Measurements from ENCODE around the gene SLC16A10. TPM values are rescaled to one million over a fixed set of nuclear protein-coding genes. Genes with fewer than 3 reads are reported as not detected.
"Not testable (repeated sequence)": the region's sequence is repeated elsewhere in the genome, so short reads cannot be mapped to it uniquely, and the experiment has no call there.

The SLC16A10 gene
- total RNA-seq, 1 experiment from 2014 or later = 0.18 TPM

DNA sequence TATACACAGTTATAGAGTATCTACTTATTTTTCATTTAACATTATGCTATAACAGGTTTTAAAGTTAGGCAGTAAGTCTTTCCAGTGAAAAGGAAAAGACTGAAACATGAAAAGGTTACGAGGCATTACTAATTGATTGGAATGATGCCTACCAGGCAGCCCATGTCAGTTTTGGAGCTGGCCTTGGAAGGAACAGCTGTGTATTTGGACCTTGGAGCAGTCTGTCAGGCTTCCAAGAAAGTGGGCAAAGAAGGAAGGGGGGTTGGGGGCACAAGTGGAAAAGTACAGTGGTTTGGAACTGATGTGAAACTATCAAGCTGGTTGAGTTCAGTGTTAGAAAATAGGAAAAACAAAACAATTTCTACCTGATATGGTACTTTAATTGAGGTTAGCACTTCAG is 41.7 kb downstream of the SLC16A10 start:
- no peak for DNase-seq (ENCODE audit: low read depth, low spot score)
- ChIA-PET POLR2A (no interaction called here), CTCF (no interaction called here)
- no peak overlapping the region for H3K4me3 ChIP-seq (ENCODE audit: low read depth in 2 of 2, low read length in 2 of 2)
- no TSS peak for BruUV-seq (replicated peaks)
- no peaks in the 10 kb centered on the region for H3K4me1 ChIP-seq (ENCODE audit: control insufficient read depth, insufficient read depth, low read length)
- no peaks in the 10 kb centered on the region for H3K9me3 ChIP-seq (ENCODE audit: control insufficient read depth, insufficient read depth, low read depth, low read length)
- H3K27ac ChIP-seq (ENCODE audit: low read length) = no peak overlapping the region
- intact Hi-C loops (cut with micrococcal nuclease; ENCODE audit: unreplicated experiment) (no loop called here), in situ Hi-C loops (cut with HindIII; ENCODE audit: low pct_unique_long_range_greater_than_20kb, low sequenced_read_pairs) (no loop called here)
- TF ChIP-seq TCF7L2 (IDR thresholded peaks at IDR 0.05; ENCODE audit: low read depth, low read length) (no peak), SIN3A (IDR thresholded peaks at IDR 0.05; ENCODE audit: borderline replicate concordance, insufficient read depth, low read depth, low read length) (no peak), POLR2AphosphoS5 (IDR thresholded peaks at IDR 0.05; ENCODE audit: low read depth, low read length) (no peak)
- TF ChIP-seq, protein P1, sequence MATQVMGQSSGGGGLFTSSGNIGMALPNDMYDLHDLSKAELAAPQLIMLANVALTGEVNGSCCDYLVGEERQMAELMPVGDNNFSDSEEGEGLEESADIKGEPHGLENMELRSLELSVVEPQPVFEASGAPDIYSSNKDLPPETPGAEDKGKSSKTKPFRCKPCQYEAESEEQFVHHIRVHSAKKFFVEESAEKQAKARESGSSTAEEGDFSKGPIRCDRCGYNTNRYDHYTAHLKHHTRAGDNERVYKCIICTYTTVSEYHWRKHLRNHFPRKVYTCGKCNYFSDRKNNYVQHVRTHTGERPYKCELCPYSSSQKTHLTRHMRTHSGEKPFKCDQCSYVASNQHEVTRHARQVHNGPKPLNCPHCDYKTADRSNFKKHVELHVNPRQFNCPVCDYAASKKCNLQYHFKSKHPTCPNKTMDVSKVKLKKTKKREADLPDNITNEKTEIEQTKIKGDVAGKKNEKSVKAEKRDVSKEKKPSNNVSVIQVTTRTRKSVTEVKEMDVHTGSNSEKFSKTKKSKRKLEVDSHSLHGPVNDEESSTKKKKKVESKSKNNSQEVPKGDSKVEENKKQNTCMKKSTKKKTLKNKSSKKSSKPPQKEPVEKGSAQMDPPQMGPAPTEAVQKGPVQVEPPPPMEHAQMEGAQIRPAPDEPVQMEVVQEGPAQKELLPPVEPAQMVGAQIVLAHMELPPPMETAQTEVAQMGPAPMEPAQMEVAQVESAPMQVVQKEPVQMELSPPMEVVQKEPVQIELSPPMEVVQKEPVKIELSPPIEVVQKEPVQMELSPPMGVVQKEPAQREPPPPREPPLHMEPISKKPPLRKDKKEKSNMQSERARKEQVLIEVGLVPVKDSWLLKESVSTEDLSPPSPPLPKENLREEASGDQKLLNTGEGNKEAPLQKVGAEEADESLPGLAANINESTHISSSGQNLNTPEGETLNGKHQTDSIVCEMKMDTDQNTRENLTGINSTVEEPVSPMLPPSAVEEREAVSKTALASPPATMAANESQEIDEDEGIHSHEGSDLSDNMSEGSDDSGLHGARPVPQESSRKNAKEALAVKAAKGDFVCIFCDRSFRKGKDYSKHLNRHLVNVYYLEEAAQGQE (IDR thresholded peaks at IDR 0.05; ENCODE audit: insufficient read depth in 1 of 2, low read depth in 2 of 2, low read length in 1 of 2) = no peak
- TF ChIP-seq, protein P2, sequence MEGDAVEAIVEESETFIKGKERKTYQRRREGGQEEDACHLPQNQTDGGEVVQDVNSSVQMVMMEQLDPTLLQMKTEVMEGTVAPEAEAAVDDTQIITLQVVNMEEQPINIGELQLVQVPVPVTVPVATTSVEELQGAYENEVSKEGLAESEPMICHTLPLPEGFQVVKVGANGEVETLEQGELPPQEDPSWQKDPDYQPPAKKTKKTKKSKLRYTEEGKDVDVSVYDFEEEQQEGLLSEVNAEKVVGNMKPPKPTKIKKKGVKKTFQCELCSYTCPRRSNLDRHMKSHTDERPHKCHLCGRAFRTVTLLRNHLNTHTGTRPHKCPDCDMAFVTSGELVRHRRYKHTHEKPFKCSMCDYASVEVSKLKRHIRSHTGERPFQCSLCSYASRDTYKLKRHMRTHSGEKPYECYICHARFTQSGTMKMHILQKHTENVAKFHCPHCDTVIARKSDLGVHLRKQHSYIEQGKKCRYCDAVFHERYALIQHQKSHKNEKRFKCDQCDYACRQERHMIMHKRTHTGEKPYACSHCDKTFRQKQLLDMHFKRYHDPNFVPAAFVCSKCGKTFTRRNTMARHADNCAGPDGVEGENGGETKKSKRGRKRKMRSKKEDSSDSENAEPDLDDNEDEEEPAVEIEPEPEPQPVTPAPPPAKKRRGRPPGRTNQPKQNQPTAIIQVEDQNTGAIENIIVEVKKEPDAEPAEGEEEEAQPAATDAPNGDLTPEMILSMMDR (IDR thresholded peaks at IDR 0.05) = no peak
- H3K27me3 ChIP-seq (ENCODE audit: control insufficient read depth, insufficient read depth, low read length) = peaks cover 35% of the 10 kb centered on the region
- no peak for ATAC-seq
- H3K36me3 ChIP-seq (ENCODE audit: control insufficient read depth, insufficient read depth, low read length) = no peaks in the 10 kb centered on the region

DNA sequence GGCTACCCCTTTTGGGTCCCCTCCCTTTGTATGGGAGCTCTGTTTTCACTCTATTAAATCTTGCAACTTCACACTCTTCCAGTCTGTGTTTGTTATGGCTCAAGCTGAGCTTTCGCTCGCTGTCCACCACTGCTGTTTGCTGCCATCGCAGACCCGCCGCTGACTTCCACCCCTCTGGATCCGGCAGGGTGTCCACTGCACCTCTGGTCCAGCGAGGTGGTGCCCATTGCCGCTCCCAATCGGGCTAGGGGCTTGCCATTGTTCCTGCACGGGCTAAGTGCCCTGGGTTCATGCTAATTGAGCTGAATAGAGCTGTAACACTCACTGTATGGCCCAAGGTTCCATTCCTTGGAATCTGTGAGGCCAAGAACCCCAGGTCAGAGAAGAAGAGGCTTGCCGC is 43.7 kb downstream of the SLC16A10 start:
- H3K4me3 ChIP-seq (ENCODE audit: low read depth in 2 of 2, low read length in 2 of 2); intact Hi-C loops (cut with micrococcal nuclease; ENCODE audit: unreplicated experiment); POLR2A ChIA-PET; H3K9me3 ChIP-seq (ENCODE audit: control insufficient read depth, insufficient read depth, low read depth, low read length); BruUV-seq (replicated peaks); H3K4me1 ChIP-seq (ENCODE audit: control insufficient read depth, insufficient read depth, low read length); DNase-seq (ENCODE audit: low read depth, low spot score); ATAC-seq; in situ Hi-C loops (cut with HindIII; ENCODE audit: low pct_unique_long_range_greater_than_20kb, low sequenced_read_pairs); H3K27ac ChIP-seq (ENCODE audit: low read length); H3K36me3 ChIP-seq (ENCODE audit: control insufficient read depth, insufficient read depth, low read length): not testable (repeated sequence)
- CTCF ChIA-PET = interaction anchor here (0.6 kb wide), 1 partner anchor 567 kb away, joined by 4 read pairs; no protein-coding TSS in a partner anchor
- peaks cover 25% of the 10 kb centered on the region for H3K27me3 ChIP-seq (ENCODE audit: control insufficient read depth, insufficient read depth, low read length)

DNA sequence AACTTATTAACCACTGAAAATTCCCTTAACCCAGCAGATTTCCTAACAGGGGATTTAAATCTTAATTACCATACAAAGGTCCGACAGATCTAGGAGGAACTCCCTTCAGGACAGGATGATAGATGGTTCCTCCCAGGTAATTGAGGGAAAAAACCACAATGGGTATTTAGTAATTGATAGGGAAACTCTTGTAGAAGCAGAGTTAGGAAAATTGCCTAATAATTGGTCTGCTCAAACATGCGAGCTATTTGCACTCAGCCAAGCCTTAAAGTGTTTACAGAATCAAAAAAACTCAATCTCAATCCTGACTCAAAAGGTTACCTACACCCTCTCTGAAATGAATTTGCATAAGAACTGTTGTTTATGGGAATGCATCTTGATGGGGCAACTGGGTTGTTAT is 45.4 kb downstream of the SLC16A10 start:
- DNase-seq (ENCODE audit: low read depth, low spot score); H3K4me1 ChIP-seq (ENCODE audit: control insufficient read depth, insufficient read depth, low read length); H3K9me3 ChIP-seq (ENCODE audit: control insufficient read depth, insufficient read depth, low read depth, low read length); BruUV-seq (replicated peaks); CTCF ChIA-PET; intact Hi-C loops (cut with micrococcal nuclease; ENCODE audit: unreplicated experiment); POLR2A ChIA-PET; in situ Hi-C loops (cut with HindIII; ENCODE audit: low pct_unique_long_range_greater_than_20kb, low sequenced_read_pairs); H3K36me3 ChIP-seq (ENCODE audit: control insufficient read depth, insufficient read depth, low read length); H3K4me3 ChIP-seq (ENCODE audit: low read depth in 2 of 2, low read length in 2 of 2); H3K27ac ChIP-seq (ENCODE audit: low read length); ATAC-seq: not testable (repeated sequence)
- peaks cover 17% of the 10 kb centered on the region for H3K27me3 ChIP-seq (ENCODE audit: control insufficient read depth, insufficient read depth, low read length)

DNA sequence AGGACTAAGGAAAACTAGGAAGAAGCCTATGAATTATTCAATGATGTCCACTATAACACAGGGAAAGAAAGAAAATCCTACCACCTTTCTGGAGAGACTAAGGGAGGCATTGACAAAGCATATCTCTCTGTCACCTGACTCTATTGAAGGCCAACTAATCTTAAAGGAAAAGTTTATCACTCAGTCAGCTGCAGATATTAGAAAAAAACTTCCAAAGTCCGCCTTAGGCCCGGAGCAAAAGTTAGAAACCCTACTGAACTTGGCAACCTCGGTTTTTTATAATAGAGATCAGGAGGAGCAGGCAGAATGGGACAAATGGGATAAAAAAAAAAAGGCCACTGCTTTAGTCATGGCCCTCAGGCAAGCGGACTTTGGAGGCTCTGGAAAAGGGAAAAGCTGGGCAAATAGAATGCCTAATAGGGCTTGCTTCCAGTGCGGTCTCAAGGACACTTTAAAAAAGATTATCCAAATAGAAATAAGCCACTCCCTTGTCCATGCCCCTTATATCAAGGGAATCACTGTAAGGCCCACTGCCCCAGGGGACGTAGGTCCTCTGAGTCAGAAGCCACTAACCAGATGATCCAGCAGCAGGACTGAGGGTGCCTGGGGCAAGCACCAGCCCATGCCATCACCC is 47.0 kb downstream of the SLC16A10 start:
- intact Hi-C loops (cut with micrococcal nuclease; ENCODE audit: unreplicated experiment); H3K27ac ChIP-seq (ENCODE audit: low read length); CTCF ChIA-PET; POLR2A ChIA-PET; H3K36me3 ChIP-seq (ENCODE audit: control insufficient read depth, insufficient read depth, low read length); H3K4me3 ChIP-seq (ENCODE audit: low read depth in 2 of 2, low read length in 2 of 2); ATAC-seq; H3K4me1 ChIP-seq (ENCODE audit: control insufficient read depth, insufficient read depth, low read length); BruUV-seq (replicated peaks); DNase-seq (ENCODE audit: low read depth, low spot score); in situ Hi-C loops (cut with HindIII; ENCODE audit: low pct_unique_long_range_greater_than_20kb, low sequenced_read_pairs); H3K9me3 ChIP-seq (ENCODE audit: control insufficient read depth, insufficient read depth, low read depth, low read length): not testable (repeated sequence)
- H3K27me3 ChIP-seq (ENCODE audit: control insufficient read depth, insufficient read depth, low read length) = peaks cover 12% of the 10 kb centered on the region

DNA sequence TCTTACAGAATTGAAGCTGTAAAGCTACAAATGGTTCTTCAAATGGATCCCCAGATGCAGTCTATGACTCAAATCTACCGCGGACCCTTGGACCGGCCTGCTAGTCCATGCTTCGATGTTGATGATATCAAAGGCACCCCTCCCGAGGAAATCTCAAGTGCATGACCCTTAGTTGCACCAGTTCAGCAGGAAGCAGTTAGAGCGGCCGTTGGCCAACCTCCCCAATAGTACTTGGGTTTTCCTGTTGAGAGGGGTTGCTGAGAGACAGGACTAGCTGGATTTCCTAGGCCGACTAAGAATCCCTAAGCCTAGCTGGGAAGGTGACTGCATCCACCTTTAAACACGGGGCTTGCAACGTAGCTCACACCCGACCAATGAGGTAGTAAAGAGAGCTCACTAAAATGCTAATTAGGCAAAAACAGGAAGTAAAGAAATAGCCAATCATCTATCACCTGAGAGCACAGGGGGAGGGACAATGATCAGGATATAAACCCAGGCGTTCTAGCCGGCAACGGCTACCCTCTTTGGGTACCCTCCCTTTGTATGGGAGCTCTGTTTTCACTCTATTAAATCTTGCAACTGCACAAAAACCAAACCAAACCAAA is 50.3 kb downstream of the SLC16A10 start:
- H3K9me3 ChIP-seq (ENCODE audit: control insufficient read depth, insufficient read depth, low read depth, low read length); in situ Hi-C loops (cut with HindIII; ENCODE audit: low pct_unique_long_range_greater_than_20kb, low sequenced_read_pairs); DNase-seq (ENCODE audit: low read depth, low spot score); H3K4me1 ChIP-seq (ENCODE audit: control insufficient read depth, insufficient read depth, low read length); ATAC-seq; intact Hi-C loops (cut with micrococcal nuclease; ENCODE audit: unreplicated experiment); H3K27me3 ChIP-seq (ENCODE audit: control insufficient read depth, insufficient read depth, low read length); H3K27ac ChIP-seq (ENCODE audit: low read length); H3K4me3 ChIP-seq (ENCODE audit: low read depth in 2 of 2, low read length in 2 of 2); CTCF ChIA-PET; H3K36me3 ChIP-seq (ENCODE audit: control insufficient read depth, insufficient read depth, low read length); POLR2A ChIA-PET; BruUV-seq (replicated peaks): not testable (repeated sequence)
